HFF-Myc (cell line): ENCODE data around the gene DMGDH.

Source experiments
- DNase-seq: peaks from one replicate; pipeline ENCODE4 v3.0.0-alpha.2; 2011; ENCODE audit warnings: low read depth; ENCODE audit errors: extremely low read depth
- H3K4me3 ChIP-seq: replicated peaks from 2 replicates; pipeline ENCODE4 v1.5.1; 2011; ENCODE audit warnings: low read depth, mild to moderate bottlenecking, control low read depth, low read length
- TF ChIP-seq, protein P1 (sequence below): IDR thresholded peaks from 2 replicates; pipeline ENCODE4 v1.5.1; 2012; ENCODE audit warnings: mild to moderate bottlenecking, low read depth, low read length, control low read depth; ENCODE audit errors: missing control alignments

DMGDH gene

DNA sequence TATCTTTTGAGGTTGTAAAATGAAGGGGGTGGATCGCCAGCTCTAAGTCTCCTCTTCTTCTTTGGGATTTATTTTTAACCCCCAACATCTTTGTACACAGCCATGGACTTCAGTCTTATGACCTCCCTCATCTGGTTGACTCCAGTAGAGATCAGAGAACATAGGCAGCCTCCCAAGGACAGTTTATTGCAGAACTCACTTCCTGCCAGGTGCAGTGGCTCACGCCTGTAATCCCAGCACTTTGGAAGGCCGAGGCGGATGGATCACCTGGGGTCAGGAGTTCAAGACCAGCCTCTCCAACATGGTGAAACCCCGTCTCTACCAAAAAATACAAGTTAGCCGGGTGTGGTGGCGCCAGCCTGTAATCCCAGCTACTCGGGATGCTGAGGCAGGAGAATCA, 39.3 kb upstream of the DMGDH start:
- DNase-seq = no peak
- TF ChIP-seq, protein P1, sequence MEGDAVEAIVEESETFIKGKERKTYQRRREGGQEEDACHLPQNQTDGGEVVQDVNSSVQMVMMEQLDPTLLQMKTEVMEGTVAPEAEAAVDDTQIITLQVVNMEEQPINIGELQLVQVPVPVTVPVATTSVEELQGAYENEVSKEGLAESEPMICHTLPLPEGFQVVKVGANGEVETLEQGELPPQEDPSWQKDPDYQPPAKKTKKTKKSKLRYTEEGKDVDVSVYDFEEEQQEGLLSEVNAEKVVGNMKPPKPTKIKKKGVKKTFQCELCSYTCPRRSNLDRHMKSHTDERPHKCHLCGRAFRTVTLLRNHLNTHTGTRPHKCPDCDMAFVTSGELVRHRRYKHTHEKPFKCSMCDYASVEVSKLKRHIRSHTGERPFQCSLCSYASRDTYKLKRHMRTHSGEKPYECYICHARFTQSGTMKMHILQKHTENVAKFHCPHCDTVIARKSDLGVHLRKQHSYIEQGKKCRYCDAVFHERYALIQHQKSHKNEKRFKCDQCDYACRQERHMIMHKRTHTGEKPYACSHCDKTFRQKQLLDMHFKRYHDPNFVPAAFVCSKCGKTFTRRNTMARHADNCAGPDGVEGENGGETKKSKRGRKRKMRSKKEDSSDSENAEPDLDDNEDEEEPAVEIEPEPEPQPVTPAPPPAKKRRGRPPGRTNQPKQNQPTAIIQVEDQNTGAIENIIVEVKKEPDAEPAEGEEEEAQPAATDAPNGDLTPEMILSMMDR = no peak
- H3K4me3 ChIP-seq = no peak overlapping the region

DNA sequence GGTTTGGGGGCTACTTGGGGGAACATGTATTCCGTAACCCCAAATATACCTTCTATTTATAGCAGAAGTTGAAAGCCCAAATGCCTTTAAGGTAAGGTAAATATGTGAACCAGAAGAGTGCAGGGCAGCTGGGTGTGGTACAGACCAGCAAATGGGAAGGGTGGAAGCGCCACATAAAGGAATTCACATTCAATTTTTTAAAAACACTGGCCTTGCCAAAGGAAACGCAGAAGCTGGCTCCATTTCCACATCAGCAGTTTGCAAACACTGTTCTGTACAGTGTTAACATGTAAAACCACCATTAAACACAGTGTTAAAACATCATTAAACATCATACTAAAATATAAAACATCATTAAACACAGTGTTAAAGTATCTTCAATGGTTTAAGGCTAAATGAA, 38.6 kb upstream of the DMGDH start:
- DNase-seq = no peak
- TF ChIP-seq, protein P1 = no peak
- H3K4me3 ChIP-seq = no peak overlapping the region

DNA sequence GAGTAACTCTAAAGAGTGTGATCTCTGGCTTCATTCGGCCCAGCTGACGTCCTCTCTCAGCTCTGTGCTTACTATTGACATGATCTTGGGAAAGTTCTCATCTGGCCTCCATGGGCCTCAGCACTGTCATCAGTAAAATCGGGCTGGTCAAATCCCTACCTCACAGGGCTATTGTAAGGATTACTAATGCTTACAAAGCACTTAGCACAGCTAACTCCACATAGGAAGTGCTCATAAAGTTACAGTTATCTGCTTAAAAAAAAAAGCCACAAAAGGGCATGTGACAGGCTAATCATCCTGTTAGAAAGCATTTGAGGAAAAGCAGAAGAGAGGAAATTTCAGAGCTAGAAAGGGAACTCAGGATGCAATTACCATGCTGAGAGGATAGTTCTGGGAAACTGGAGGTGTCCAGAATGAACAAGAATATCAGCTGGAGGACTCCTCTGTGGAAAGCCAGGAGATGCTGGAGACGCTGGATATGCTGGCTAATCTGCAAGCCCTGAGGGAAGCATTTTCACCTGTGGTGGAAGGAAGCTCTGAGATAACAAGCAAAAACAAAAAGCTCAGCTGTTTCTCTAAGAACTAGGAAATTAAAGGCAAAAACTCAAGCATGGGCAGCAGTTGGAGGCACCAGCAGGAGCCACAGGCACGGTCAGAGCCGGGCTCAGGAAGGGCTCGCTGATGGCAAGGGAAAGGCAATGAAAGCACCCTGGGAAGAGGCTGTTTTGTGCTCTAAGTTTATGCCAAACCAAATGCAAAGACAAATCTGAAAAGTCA, 37.7 kb upstream of the DMGDH start:
- TF ChIP-seq, protein P1 = no peak
- DNase-seq = peak; percentile 4
- no peak overlapping the region for H3K4me3 ChIP-seq

DNA sequence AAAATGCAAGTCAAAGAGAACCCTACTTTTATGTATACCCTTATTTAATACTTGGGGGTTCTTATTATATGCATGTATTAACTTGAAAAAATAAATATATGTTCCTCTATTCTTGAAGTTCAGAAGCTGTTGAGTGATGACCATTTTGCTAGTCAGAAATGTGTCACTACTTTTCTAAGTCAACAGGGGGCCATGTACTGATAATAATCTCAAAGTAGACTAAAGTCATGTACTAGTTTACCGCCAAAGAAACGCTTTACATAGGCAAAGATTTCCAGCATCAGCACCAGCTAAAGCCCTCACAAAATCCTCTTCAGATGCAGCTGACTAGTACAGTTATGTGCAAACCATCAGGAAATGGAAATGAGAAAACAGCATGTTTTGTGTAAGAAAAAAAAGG, 36.4 kb upstream of the DMGDH start:
- TF ChIP-seq, protein P1 = no peak

DNA sequence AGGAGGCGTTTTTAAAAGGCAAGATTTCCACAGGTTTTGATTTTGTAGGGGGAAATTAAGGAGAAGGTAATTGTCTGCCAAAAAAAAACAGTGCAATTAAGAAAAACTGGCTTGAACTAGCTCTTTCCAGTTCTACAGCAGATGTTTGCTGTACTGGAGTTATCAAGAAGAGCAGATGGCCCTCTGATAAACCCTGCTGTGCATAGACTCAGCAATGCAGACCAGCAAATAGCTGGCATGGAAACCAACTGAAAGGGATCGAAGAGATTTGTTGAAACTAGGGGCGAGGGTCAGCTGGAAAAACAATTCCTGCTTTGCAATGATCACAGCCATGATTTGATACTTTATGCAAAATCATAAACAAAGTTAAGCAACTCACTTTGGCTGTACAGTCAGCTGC, 24.3 kb upstream of the DMGDH start:
- H3K4me3 ChIP-seq = no peak overlapping the region
- TF ChIP-seq, protein P1 = no peak
- DNase-seq = no peak

More for the DNA sequence above, 36.4 kb upstream of the DMGDH start:
- no peak overlapping the region for H3K4me3 ChIP-seq
- no peak for DNase-seq

DNA sequence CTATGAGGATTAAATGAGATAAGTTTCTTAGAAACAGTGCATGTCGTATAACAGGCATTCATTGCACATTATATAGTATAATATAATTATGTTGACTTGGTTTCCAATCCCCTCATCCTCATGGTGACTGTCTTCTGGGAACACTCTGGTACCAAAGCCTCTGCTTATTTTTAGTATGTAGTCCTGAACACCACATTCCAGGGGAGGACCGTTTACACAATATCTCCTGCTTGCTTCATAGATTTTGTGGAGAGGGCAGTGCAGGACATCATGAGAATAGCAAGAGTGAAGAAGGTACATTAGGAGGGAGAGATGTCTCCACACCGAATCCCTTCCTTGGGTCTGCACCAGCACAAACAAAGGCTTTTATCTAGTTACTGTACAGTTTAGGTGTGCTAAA, 21.6 kb upstream of the DMGDH start:
- no peak overlapping the region for H3K4me3 ChIP-seq
- DNase-seq = no peak
- TF ChIP-seq, protein P1 = no peak

DNA sequence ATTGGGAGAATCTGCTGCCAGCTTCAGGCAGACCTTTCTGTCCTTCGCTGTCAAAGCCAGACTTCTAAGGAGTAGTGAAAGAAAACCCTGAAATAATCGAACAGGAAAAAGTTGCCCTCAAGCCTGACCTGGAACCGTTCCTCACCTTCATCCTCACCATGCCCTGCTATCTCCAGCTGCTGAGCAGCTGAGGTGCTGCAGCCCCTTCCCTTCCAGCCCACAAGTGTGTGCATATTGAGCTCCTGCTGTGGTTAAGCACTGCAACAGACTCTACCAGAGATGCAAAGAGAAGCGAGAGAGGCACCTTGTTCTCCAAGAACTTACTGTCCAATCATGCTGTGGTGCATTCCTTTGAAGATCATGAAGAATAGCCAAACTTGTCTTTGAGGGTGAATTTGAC, 19.0 kb upstream of the DMGDH start:
- TF ChIP-seq, protein P1 = no peak
- no peak for DNase-seq
- no peak overlapping the region for H3K4me3 ChIP-seq
